Gastroesophageal sphincter (tissue), 4 donors: ENCODE data around the gene PTPRN2. TPM values are rescaled to one million over a fixed set of nuclear protein-coding genes. Genes with fewer than 3 reads are reported as not detected.
"Not testable (repeated sequence)": the region's sequence is repeated elsewhere in the genome, so short reads cannot be mapped to it uniquely, and the experiment has no call there.

Experiments
- ATAC-seq: fragments of 150-250 bp; one replicate; pipeline ENCODE4 v1.9.1; 2016; ENCODE audit warnings: mild to moderate bottlenecking, moderate library complexity
- H3K27ac ChIP-seq, 4 donors: fragments of 200-600 bp; sonication (generic) in 3 of 4; 1 replicate in 3 of 4; 2 replicates in 1 of 4; pipeline ENCODE4 v1.5.1; 2016 to 2019
- H3K27me3 ChIP-seq: fragments of 200-600 bp; sonication (generic); one replicate; pipeline ENCODE4 v1.5.1; 2019
- H3K36me3 ChIP-seq, 2 donors: fragments of 200-600 bp; sonication (generic); one replicate each; pipeline ENCODE4 v1.5.1; 2019; ENCODE audit warnings: control low read depth in 1 of 2
- H3K4me1 ChIP-seq, 3 donors: fragments of 200-600 bp; sonication (generic); 1 replicate in 2 of 3; 2 replicates in 1 of 3; pipeline ENCODE4 v1.5.1; 2016 to 2019; ENCODE audit warnings: control low read depth in 2 of 3
- H3K4me3 ChIP-seq, 2 donors: fragments of 200-600 bp; sonication (generic); one replicate each; pipeline ENCODE4 v1.5.1; 2019; ENCODE audit warnings: mild to moderate bottlenecking in 1 of 2, moderate library complexity in 1 of 2
- H3K9me3 ChIP-seq, 3 donors: fragments of 200-600 bp; sonication (generic); one replicate each; pipeline ENCODE4 v1.5.1; 2017 to 2019; ENCODE audit warnings: control low read depth in 2 of 3
- CTCF ChIP-seq, 4 experiments: fragments of 200-600 bp in 2 of 4; fragments of 450-650 bp in 2 of 4; sonication (generic) in 1 of 4; IDR thresholded peaks; one replicate each; pipeline ENCODE4 v1.5.1; 2017 to 2019; ENCODE audit warnings: antibody characterized with exemption in 4 of 4, mild to moderate bottlenecking in 2 of 4, moderate library complexity in 2 of 4
- EP300 ChIP-seq: sonication (generic); formaldehyde crosslinking; IDR thresholded peaks from one replicate; pipeline ENCODE4 v1.6.1; 2017; ENCODE audit warnings: antibody characterized with exemption, mild to moderate bottlenecking
- POLR2A ChIP-seq, 2 donors: fragments of 450-650 bp; IDR thresholded peaks; one replicate each; pipeline ENCODE4 v1.6.1; 2017; ENCODE audit warnings: antibody characterized with exemption in 2 of 2, mild to moderate bottlenecking in 2 of 2, moderate library complexity in 1 of 2
- POLR2AphosphoS5 ChIP-seq: sonication (generic); formaldehyde crosslinking; IDR thresholded peaks from one replicate; pipeline ENCODE4 v1.6.1; 2017; ENCODE audit warnings: antibody characterized with exemption
- WGBS, 2 donors: methylation state at CpG; one replicate each; pipeline ENCODE4 v1.1.5; 2018; ENCODE audit warnings: low coverage in 1 of 2; 5-methylcytosine and 5-hydroxymethylcytosine counted together
- total RNA-seq, 4 donors: library from RNA; depleted of rRNA; stranded (reverse); fragments of >200 nt; gene quantifications; one replicate each; pipeline ENCODE4 v1.1.0, GENCODE V29; 2016

Gene PTPRN2
- total RNA-seq, 4 donors from 2014 or later: 1.7 to 4.7 (median 3.3) TPM

GRCh38 chr7:158308001-158308400, 279.6 kb downstream of the PTPRN2 start:
- Histone ChIP-seq H3K4me1 (no peaks in the 10 kb centered on the region), H3K27ac (no peak overlapping the region), H3K36me3 (no peaks in the 10 kb centered on the region), H3K27me3 (peaks cover 12% of the 10 kb centered on the region), H3K4me3 (no peak overlapping the region), H3K9me3 (peaks cover 0 to 25% (median 0%) of the 10 kb centered on the region in 3 donors)
- no peak for TF ChIP-seq POLR2AphosphoS5
- no peak for TF ChIP-seq EP300
- no peak for TF ChIP-seq CTCF (IDR thresholded peaks at IDR 0.05)
- TF ChIP-seq POLR2A (IDR thresholded peaks at IDR 0.05): no peak
- WGBS, 2 donors: 50 to 65% methylated on average over 1 of the region's 1 CpG
- no peak for ATAC-seq

- H3K36me3 ChIP-seq, H3K4me3 ChIP-seq, H3K27ac ChIP-seq, ATAC-seq, H3K4me1 ChIP-seq: not testable (repeated sequence)
- H3K9me3 ChIP-seq: peaks cover 0 to 25% (median 0%) of the 10 kb centered on the region in 3 donors
- H3K27me3 ChIP-seq: peaks cover 31% of the 10 kb centered on the region
- WGBS, 2 donors: 67 to 83% methylated on average over 5 to 6 of the region's 6 CpGs
Observed at GRCh38 chr7:158304072-158304471, 283.6 kb downstream of the PTPRN2 start.

GRCh38 chr7:158303121-158303520, 284.5 kb downstream of the PTPRN2 start:
- H3K36me3 ChIP-seq: no peaks in the 10 kb centered on the region
- H3K27me3 ChIP-seq: peaks cover 35% of the 10 kb centered on the region
- H3K4me1 ChIP-seq: no peaks in the 10 kb centered on the region
- H3K9me3 ChIP-seq: peaks cover 0 to 23% (median 0%) of the 10 kb centered on the region in 3 donors
- 63 to 67% methylated on average over 4 of the region's 4 CpGs for WGBS, 2 donors
- H3K27ac ChIP-seq: no peak overlapping the region
- no peak overlapping the region for H3K4me3 ChIP-seq
- TF ChIP-seq POLR2A (IDR thresholded peaks at IDR 0.05) (no peak), EP300 (no peak), POLR2AphosphoS5 (no peak), CTCF (IDR thresholded peaks at IDR 0.05) (no peak)
- no peak for ATAC-seq

- no peak for TF ChIP-seq POLR2A (IDR thresholded peaks at IDR 0.05)
- no peak for TF ChIP-seq CTCF (IDR thresholded peaks at IDR 0.05)
- TF ChIP-seq EP300: no peak
- TF ChIP-seq POLR2AphosphoS5: no peak
- Histone ChIP-seq H3K9me3 (peaks cover 0 to 16% (median 0%) of the 10 kb centered on the region in 3 donors), H3K4me1 (no peaks in the 10 kb centered on the region), H3K27ac (no peak overlapping the region), H3K4me3 (no peak overlapping the region), H3K36me3 (no peaks in the 10 kb centered on the region), H3K27me3 (peaks cover 35% of the 10 kb centered on the region)
- 69 to 74% methylated on average over 6 to 7 of the region's 14 CpGs for WGBS, 2 donors
- no peak for ATAC-seq
Observed at GRCh38 chr7:158302274-158303070, 285.2 kb downstream of the PTPRN2 start.

- TF ChIP-seq POLR2AphosphoS5 (no peak), CTCF (IDR thresholded peaks at IDR 0.05) (no peak), POLR2A (IDR thresholded peaks at IDR 0.05) (no peak), EP300 (no peak)
- Histone ChIP-seq H3K4me3 (no peak overlapping the region), H3K27me3 (peaks cover 39% of the 10 kb centered on the region), H3K4me1 (no peaks in the 10 kb centered on the region), H3K36me3 (no peaks in the 10 kb centered on the region), H3K27ac (no peak overlapping the region), H3K9me3 (peaks cover 0 to 5% (median 0%) of the 10 kb centered on the region in 3 donors)
- WGBS, 2 donors: 54 to 60% methylated on average over 10 of the region's 10 CpGs
- ATAC-seq: no peak
Observed at GRCh38 chr7:158301207-158301606, 286.4 kb downstream of the PTPRN2 start.
